ENCODE data around the gene KIAA1958. TPM values are rescaled to one million over a fixed set of nuclear protein-coding genes. Genes with fewer than 3 reads are reported as not detected.
"Not testable (repeated sequence)": the region's sequence is repeated elsewhere in the genome, so short reads cannot be mapped to it uniquely, and the experiment has no call there.

Gene KIAA1958
- polyA plus RNA-seq, 6 donors from 2014 or later: 2.0 to 5.3 (median 2.7) TPM; not detected in 1

DNA sequence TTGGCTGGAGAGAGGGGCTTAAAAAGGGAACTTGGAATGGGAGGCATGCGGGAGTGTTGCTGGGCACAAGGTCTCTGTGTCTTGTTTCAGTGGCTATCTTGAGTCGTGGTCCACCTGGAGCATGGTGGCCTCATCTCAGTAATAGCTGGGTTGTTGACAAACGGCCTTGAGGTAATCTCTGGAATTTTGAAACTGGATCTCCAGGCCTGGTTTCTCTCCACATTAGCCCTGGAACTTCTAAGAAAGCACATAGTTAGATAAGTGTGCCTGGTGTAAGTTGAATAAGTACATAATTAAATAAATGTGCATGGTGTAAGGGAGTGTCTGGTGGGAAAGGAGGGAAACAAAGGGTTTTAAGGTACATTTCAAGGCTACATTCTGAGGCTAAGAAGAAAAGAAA lies 169.0 kb downstream of the KIAA1958 start:
- H3K36me3 Mint-ChIP-seq: peaks cover 2 to 7% of the 10 kb centered on the region in 2 donors
- DNase-seq: no peak
- H3K4me1 Mint-ChIP-seq: no peaks in the 10 kb centered on the region
- peak overlapping the region in 1 of 6 donors; percentile 51 for H3K27ac Mint-ChIP-seq
- H3K9me3 Mint-ChIP-seq: peaks cover 0 to 3% (median under 1%) of the 10 kb centered on the region in 7 donors
- H3K27me3 Mint-ChIP-seq: no peaks in the 10 kb centered on the region
- H3K4me3 Mint-ChIP-seq: no peak overlapping the region
- ATAC-seq (ENCODE audit: low read depth in 2 of 2): no peak

DNA sequence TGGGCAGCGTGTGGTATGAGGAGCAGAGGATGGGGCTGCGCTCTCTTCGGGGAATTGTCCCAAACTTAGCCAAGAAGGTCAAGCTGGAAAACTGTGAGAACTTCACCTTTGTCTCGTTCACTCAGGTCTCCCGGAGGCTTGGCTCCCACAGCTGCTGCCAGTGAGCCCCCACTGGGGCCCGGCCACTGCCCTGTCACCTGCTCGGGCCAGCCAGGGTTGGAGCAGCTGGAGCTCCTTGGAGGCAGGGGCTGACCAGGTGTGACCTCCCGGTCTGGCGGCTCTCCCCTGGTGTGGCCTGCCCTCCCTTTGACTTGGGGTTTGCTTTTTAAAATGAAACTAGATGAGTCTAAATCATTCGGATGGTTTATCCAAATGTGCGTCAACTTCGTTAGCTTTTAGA lies 173.3 kb downstream of the KIAA1958 start:
- ATAC-seq (ENCODE audit: low read depth in 2 of 2) (no peak), DNase-seq (no peak)
- Mint-ChIP-seq H3K9me3 (no peaks in the 10 kb centered on the region), H3K4me1 (no peaks in the 10 kb centered on the region), H3K27me3 (no peaks in the 10 kb centered on the region), H3K27ac (peak overlapping the region in 1 of 6 donors; percentile 8), H3K36me3 (peaks cover 0 to 6% of the 10 kb centered on the region in 2 donors), H3K4me3 (no peak overlapping the region)

DNA sequence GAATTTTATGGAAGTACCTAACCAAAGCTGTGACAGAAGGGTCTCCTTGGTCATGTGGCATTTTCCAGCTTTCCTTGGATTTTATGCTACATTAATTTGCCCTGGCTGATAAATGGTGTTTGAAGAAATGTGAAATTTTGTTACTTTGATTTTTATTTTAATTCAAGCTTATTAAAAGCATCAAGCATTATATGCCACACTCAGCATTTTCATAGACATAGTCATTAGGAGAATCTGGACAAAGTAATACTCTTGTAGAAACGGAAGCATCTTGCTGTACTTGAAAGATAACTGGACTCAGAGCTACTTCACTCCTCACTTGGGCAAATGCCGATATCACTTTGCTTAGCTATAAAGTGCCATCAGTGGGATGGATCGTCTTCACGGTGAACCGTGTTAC lies 177.1 kb downstream of the KIAA1958 start:
- ATAC-seq (ENCODE audit: low read depth in 2 of 2) (no peak), DNase-seq (no peak)
- H3K4me1 Mint-ChIP-seq: no peaks in the 10 kb centered on the region
- peaks cover 0 to 6% of the 10 kb centered on the region in 2 donors for H3K36me3 Mint-ChIP-seq
- no peaks in the 10 kb centered on the region for H3K9me3 Mint-ChIP-seq
- H3K4me3 Mint-ChIP-seq: no peak overlapping the region
- H3K27me3 Mint-ChIP-seq: no peaks in the 10 kb centered on the region
- H3K27ac Mint-ChIP-seq: no peak overlapping the region

DNA sequence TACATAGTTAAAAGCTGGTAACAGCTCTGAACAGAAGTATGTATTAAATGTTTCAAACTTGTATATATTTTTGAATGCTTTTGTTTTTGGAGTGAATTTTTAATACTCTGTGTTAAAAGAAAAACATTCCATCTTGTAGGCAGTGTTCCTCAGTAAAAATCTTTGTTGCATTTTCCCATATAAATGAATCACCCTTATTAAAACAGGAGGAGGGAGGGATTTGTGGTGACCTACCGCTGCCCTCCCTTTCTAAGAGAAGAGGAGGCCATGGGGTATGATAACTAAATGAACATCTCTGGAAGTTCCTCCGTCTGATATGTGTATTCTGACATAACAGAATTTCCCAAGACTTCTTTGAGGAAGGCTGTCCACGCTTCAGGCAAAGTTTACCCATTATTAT lies 177.9 kb downstream of the KIAA1958 start:
- Mint-ChIP-seq H3K4me1 (no peaks in the 10 kb centered on the region), H3K9me3 (no peaks in the 10 kb centered on the region), H3K27me3 (no peaks in the 10 kb centered on the region), H3K4me3 (no peak overlapping the region), H3K27ac (no peak overlapping the region), H3K36me3 (no peaks in the 10 kb centered on the region)
- ATAC-seq (ENCODE audit: low read depth in 2 of 2): no peak
- no peak for DNase-seq

DNA sequence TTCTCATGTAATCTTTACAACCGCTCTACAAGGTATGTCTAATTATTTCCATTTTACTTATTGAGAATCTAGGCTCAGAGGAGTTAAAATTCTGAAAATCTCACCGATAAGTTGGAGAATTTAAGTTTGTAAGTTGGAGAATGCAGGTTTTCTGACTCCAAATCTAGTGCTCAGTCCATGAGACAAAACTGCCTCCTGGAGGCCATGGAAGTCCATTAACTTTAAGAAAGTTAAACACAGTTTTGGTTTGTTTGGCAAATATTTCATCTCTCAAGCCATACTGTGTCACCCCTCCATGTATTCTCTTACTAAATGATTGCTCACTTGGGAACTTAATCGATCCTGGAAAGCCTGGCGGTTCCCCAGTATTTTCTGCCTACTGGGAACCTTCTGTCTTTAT lies 178.7 kb downstream of the KIAA1958 start:
- no peak for ATAC-seq (ENCODE audit: low read depth in 2 of 2)
- Mint-ChIP-seq H3K36me3 (no peaks in the 10 kb centered on the region), H3K4me1 (no peaks in the 10 kb centered on the region), H3K27ac (no peak overlapping the region), H3K4me3 (no peak overlapping the region), H3K9me3 (no peaks in the 10 kb centered on the region), H3K27me3 (no peaks in the 10 kb centered on the region)
- DNase-seq: no peak

DNA sequence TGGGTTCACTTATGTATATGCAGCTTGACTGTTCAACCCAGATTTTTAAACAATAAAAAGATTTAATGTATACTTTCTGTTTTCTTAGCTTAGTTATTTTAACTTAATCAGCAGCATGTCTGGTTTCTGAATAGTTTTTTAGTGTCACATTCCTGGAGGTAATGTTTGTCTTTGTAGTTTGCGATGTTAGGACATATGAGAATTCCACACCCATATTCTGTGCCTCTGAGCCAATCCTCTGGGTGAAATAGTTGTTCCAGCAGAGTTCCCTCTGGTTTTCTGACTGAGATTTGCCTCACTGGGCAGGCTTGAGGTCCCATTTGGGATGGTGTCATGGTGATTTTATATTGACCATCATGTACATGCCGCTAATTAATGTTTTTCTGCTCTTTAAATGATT lies 182.7 kb downstream of the KIAA1958 start:
- H3K36me3 Mint-ChIP-seq: no peaks in the 10 kb centered on the region
- H3K27ac Mint-ChIP-seq: no peak overlapping the region
- H3K4me3 Mint-ChIP-seq: no peak overlapping the region
- H3K27me3 Mint-ChIP-seq: no peaks in the 10 kb centered on the region
- DNase-seq: no peak
- no peaks in the 10 kb centered on the region for H3K4me1 Mint-ChIP-seq
- H3K9me3 Mint-ChIP-seq: peaks cover 0 to 5% (median 0%) of the 10 kb centered on the region in 7 donors
- no peak for ATAC-seq (ENCODE audit: low read depth in 2 of 2)

DNA sequence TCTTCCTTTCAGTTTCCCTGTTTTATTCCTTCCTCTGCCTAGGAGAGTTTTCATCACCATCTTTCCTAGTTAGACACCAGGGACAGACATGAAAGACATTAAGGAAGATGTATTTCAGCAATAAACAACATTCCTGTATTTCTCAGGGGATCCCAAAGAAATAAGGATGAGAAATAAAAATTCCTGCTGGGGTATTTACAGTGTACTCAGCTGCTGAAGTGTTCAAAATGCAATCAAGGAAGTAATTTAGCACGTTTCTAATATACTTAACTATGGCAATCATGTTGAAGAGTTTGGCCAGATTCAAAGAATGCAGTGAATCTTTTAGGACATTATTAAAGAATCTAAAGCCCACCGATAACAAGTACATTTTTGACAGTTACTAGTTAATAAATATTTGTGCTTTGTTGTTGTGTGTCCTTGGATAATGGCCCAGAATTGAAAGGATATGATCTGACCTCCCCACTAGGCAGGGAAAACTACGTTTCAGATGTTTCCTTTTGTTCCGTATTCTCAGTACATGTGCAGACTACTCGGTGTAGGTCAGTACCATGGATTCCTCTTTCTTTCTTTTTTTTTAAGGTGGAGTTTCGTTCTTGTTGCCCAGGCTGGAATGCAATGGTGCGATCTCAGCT lies 184.5 kb downstream of the KIAA1958 start:
- Mint-ChIP-seq H3K4me3 (no peak overlapping the region), H3K36me3 (no peaks in the 10 kb centered on the region), H3K27ac (no peak overlapping the region), H3K27me3 (no peaks in the 10 kb centered on the region), H3K4me1 (no peaks in the 10 kb centered on the region), H3K9me3 (peaks cover 0 to 5% (median 0%) of the 10 kb centered on the region in 7 donors)
- DNase-seq (no peak), ATAC-seq (ENCODE audit: low read depth in 2 of 2) (no peak)

DNA sequence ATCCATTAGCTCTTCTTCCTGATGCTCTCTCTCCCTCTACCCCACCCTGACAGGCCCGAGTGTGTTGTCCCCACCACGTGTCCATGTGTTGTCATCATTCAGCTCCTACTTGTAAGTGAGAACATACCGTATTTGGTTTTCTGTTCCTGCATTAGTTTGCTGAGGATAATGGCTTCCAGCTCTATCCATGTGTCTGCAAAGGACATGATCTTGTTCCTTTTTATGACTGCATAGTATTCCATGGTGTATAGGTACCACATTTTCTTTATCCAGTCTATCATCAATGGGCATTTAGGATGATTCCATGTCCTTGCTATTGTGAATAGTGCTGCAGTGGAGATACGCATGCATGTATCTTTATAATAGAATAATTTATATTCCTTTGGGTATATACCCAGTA lies 186.6 kb downstream of the KIAA1958 start:
- ATAC-seq (ENCODE audit: low read depth in 2 of 2); H3K27ac Mint-ChIP-seq: not testable (repeated sequence)
- H3K9me3 Mint-ChIP-seq: peaks cover 8 to 20% (median 11%) of the 10 kb centered on the region in 7 donors

DNA sequence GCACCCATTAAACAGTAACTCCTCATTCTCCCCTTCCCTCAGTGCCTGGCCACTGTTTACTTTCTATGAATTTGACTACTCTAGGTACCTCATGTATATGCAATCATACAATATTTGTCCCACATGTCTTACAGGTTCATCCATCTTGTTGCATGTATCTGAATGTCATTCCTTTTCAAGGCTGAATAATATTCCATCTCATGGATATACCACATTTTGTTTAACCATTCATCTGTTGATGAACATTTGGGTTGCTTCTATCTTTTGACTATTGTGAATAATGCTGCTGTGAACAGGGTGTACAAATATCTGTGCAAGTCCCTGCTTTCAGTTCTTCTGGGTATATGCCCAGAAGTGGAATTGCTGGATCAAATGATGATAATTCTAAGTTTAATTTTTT lies 190.4 kb downstream of the KIAA1958 start:
- Mint-ChIP-seq H3K27me3 (peaks cover 0 to 7% (median 5%) of the 10 kb centered on the region in 3 donors), H3K9me3 (peaks cover 11 to 30% (median 18%) of the 10 kb centered on the region in 7 donors), H3K4me3 (no peak overlapping the region), H3K4me1 (no peaks in the 10 kb centered on the region), H3K36me3 (peaks cover 9 to 23% of the 10 kb centered on the region in 2 donors), H3K27ac (no peak overlapping the region)
- DNase-seq (no peak), ATAC-seq (ENCODE audit: low read depth in 2 of 2) (no peak)

More for the DNA sequence above, 186.6 kb downstream of the KIAA1958 start:
- H3K27me3 Mint-ChIP-seq, DNase-seq, H3K4me3 Mint-ChIP-seq, H3K4me1 Mint-ChIP-seq: not testable (repeated sequence)
- H3K36me3 Mint-ChIP-seq: peaks cover 9 to 14% of the 10 kb centered on the region in 2 donors

DNA sequence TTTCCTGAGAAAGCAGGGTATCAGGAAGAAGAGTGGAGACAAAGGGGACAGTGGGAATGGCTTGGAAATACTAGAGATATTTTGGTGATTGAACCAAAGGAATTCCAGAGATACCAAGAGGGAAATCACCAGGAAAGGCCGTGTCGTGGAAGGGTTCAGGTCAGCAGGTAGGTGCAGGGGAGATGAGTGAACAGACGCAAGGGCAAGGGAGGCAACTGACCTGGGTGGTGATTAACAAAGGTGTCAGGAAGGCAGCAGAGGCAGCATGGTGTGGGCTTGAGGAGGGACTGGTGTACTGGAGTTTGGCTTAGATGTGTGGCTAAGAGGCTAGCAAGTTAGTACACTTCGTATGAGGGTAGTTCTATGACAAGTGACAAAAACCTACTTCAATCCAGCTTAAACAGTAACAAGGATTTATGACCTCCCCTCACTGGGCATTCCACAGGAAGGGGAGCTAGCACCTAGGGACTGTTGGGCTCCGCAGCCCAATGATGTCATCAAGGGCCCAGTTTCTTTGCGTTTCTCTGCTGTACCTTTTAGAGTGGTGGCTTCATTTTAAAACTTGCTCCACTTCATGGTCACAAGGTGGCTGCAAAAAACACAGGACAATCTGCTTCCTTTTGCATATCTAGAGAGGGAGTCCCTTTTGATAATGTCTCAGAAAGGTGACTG lies 194.2 kb downstream of the KIAA1958 start:
- H3K27me3 Mint-ChIP-seq: peaks cover 0 to 7% (median 5%) of the 10 kb centered on the region in 3 donors
- H3K4me3 Mint-ChIP-seq: no peak overlapping the region
- DNase-seq (no peak), ATAC-seq (ENCODE audit: low read depth in 2 of 2) (no peak)
- peak overlapping the region in 3 of 6 donors; percentile 3 to 82 (median 5) for H3K27ac Mint-ChIP-seq
- H3K4me1 Mint-ChIP-seq: peaks cover 3 to 5% (median 4%) of the 10 kb centered on the region in 3 donors
- peaks cover 20 to 23% of the 10 kb centered on the region in 2 donors for H3K36me3 Mint-ChIP-seq
- H3K9me3 Mint-ChIP-seq: peaks cover 12 to 27% (median 23%) of the 10 kb centered on the region in 7 donors

DNA sequence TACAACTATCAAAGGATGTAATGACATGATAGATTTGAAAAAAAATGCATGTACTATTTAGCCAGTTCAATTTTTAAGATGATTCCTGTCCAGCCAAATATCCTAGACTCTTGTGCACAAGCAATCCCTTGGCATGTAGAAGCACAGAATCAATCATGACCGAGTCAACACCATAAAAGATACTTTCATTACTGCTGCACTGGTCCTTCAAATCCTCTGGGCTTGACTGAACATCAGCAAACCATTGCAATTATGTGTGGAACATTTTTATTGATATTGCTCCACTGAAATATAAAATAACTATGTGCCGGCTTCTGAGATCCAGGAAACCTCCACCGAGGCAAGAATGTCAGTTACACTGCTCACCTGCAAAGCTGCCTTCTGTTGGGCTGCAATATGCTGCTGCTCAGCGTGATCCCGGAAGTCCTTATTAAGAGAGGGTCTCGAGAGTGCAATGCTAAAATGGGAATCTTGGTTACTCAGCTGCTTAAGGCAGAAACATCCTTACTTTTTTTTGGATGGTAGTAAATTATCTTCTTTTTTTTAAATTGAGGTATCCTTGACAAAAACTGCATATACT lies 202.6 kb downstream of the KIAA1958 start:
- no peaks in the 10 kb centered on the region for H3K9me3 Mint-ChIP-seq
- ATAC-seq (ENCODE audit: low read depth in 2 of 2) (no peak), DNase-seq (no peak)
- no peak overlapping the region for H3K4me3 Mint-ChIP-seq
- H3K27me3 Mint-ChIP-seq: no peaks in the 10 kb centered on the region
- H3K36me3 Mint-ChIP-seq: peaks cover 13 to 36% of the 10 kb centered on the region in 2 donors
- H3K27ac Mint-ChIP-seq: no peak overlapping the region
- peaks cover 0 to 10% (median 5%) of the 10 kb centered on the region in 3 donors for H3K4me1 Mint-ChIP-seq

DNA sequence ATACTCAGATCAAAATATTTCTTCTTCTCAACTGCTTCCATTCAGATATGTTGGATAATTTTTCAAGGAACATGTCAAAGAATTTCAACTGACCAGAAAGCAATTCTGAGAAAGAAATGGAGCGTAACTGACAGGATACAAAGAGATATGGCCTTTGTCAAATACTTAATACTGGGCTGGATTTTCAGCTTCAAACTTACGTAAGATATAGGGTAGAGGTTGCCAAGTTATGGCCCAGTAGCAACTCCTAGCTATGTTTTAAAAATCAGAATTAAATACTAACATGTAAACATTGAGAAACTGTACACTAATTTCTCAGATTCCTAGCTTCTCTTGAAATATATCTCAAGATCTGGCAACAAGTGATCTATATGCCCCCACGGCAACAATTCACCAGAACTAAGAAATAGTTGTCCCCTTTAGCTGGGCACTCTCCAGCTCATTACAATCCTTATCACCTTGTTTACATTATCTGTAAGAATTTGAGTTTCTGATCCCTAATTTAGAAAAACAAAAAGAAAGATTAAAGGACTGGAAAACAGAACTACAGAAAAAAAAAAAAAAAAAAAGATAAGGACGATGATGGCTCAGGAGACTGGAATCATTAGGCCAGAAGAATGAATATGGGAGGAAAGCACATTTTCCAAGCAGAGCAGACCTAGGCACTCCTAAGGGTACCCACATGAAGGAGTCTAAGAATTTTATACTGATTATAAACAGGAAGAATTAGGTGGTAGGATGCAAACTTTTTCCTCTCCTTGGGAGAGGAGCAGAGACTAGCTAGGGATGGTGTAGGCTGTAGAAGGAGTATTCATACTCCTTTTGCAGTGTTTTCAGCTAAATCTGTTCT lies 208.3 kb downstream of the KIAA1958 start:
- no peak for ATAC-seq (ENCODE audit: low read depth in 2 of 2)
- H3K4me3 Mint-ChIP-seq: peak overlapping the region in 1 of 8 donors; percentile 30
- H3K36me3 Mint-ChIP-seq: peaks cover 13 to 19% of the 10 kb centered on the region in 2 donors
- no peak for DNase-seq
- H3K27ac Mint-ChIP-seq: peak overlapping the region in 1 of 6 donors; percentile 56
- no peaks in the 10 kb centered on the region for H3K9me3 Mint-ChIP-seq
- no peaks in the 10 kb centered on the region for H3K27me3 Mint-ChIP-seq
- H3K4me1 Mint-ChIP-seq: peaks cover 5 to 8% (median 5%) of the 10 kb centered on the region in 3 donors

DNA sequence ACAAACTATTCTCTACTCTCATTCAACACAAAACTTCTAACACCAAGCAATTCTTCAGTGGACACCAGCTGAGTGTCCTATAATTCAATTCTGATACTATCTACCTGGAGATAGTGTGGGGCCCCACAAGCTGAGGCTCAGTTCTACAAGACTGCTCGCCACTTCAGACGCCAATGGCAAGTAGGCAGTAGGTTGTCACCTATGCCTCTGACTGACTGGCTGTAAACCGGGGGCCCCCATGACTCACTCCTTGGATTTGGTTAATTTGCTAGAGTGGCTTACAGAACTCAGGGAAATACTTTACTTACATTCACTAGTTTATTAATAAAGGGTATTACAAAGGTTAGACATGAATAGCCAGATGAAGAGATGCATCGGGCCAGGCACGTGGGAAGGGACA lies 209.8 kb downstream of the KIAA1958 start:
- peaks cover 0 to 8% (median 0%) of the 10 kb centered on the region in 3 donors for H3K4me1 Mint-ChIP-seq
- H3K36me3 Mint-ChIP-seq: peaks cover 4 to 17% of the 10 kb centered on the region in 2 donors
- H3K27ac Mint-ChIP-seq: peak overlapping the region in 2 of 6 donors; percentile 18 to 42
- ATAC-seq (ENCODE audit: low read depth in 2 of 2) (no peak), DNase-seq (no peak)
- no peaks in the 10 kb centered on the region for H3K27me3 Mint-ChIP-seq
- H3K9me3 Mint-ChIP-seq: no peaks in the 10 kb centered on the region
- H3K4me3 Mint-ChIP-seq: no peak overlapping the region
